ENCODE data around the gene NFS1.

Gene NFS1

GRCh38 chr20:35669681-35670080 is 29.5 kb downstream of the NFS1 start:
- DNase-seq (ENCODE audit: low read depth), result no peak

DNA sequence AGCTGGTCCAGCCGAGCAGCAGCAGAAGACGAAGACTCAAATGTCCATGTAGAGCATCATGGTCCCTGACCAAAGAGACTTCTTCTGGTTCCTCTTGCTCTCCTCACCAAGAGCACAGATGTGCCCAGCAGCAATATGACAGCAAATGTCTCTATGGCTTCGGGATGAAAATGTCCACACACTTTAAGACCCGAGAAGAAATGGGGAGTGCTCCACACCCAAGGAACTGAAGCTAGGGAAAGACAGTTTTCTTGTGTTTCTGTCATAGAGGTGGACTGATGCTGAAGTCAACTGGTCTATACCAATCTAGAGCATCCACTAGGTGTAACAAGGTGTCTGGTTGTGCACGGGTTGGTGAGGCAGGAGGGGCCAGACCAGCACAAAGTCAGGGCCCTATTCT is 29.9 kb downstream of the NFS1 start:
- no peak for DNase-seq (ENCODE audit: low read depth)

DNA sequence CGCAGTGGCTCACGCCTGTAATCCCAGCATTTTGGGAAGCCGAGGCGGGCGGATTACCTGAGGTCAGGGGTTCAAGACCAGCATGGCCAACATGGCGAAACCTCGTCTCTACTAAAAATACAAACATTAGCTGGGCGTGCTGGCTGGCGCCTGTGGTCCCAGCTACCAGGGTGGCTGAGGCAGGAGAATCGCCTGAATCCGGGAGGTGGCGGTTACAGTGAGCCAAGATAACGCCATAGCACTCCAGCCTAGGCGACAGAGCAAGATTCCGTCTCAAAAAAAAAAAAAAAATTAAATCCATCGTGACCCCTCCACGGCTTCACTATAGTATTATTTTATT is 33.2 kb downstream of the NFS1 start:
- no peak for DNase-seq (ENCODE audit: low read depth)

- DNase-seq (ENCODE audit: low read depth), result peak; percentile 89
These were observed 34.5 kb downstream of the NFS1 start, which contains the start of the genes CPNE1 and RBM12 for GRCh38 chr20:35664466-35665206. TSS of gene CPNE1 (minus strand) at chr20:35664900. CDS start at chr20:35632923, 31,977 bp downstream. TSS of gene RBM12 (minus strand) at chr20:35664900. CDS start at chr20:35655322, 9,578 bp downstream.

DNA sequence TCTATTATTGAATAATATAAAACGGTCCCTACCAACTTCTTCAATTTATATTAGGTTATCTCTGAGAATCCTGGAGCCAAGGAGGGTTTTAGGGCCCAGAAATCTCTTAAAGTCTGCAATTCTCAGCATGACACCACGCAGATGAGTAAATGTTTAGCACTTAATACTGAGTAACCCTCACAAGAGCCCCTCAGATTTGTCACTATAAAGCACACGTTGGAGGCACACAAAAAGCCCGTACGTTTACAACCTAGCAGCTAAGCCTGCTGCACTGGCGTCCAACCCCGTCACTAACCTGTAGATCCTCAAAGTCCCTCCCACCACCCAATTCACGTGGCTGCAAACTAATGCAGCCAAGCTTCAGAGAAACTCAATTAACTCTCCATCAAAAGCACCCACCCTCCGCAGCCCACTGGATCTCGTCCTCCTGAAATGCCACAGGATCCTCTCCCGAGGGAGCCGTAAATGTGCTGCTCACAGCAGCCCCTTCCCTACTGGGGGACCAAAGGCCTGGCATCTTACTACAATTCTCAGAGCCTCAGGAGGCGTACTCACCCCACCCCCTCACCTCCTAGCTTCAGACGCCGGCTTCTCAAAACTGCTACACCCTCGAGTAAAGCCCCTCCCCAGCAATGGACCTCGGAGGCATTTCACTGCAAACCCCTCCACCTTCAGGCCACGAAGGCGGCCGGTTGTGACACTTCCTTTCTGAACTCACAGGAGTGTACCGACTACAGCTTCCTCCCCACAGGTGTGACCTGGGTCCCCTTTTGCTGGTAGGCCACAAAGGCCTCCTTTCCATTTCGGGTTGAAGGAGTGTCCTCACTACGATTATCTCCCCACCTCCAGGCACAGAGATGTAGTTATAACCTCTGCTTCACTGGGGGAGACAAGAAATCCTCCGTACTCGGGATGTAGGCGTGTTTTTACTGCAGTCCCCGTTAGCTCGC is 35.4 kb downstream of the NFS1 start:
- peak; percentile 57 for DNase-seq (ENCODE audit: low read depth)

GRCh38 chr20:35662551-35662950 is 36.6 kb downstream of the NFS1 start:
- no peak for DNase-seq (ENCODE audit: low read depth)

DNA sequence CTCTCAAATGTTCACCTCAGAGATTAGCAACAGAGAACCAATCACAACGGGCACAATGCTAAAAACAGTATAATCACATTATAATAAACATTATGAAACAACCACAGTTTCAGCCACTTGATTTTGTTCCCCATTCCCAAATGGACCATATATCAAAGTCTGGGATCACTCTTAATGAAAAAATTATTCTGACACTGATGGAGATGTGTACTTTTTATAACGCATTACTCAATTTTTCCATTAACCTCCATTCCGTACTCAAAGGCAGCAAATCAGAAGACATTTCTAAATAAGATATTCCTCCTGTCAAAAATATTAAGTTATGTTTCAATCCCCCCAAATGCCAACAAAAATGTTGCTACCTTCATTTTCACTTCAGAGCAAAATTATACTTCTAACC is 37.2 kb downstream of the NFS1 start:
- DNase-seq (ENCODE audit: low read depth), result no peak

DNA sequence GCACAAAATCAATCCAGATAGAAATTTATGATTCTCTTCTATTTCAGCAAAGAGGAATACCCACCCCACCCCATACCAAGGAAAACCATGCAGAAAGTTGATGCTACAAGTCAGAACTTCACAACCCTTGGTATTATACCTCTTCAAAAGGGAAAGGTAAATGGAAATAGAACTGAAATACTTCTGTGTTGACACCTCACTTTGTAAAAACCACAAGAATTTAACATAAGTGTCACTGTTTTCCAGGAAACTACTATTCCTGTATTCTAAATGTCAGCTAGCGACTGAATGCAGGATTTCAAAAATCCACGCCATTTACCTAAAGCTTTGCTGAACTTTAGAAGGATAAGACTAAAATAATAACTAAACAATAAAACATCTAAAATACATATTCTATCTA is 38.1 kb downstream of the NFS1 start:
- no peak for DNase-seq (ENCODE audit: low read depth)

GRCh38 chr20:35660122-35660937 is 38.8 kb downstream of the NFS1 start:
- no peak for DNase-seq (ENCODE audit: low read depth)

- DNase-seq (ENCODE audit: low read depth), result no peak
These were observed 41.9 kb downstream of the NFS1 start for GRCh38 chr20:35657271-35657670.

DNA sequence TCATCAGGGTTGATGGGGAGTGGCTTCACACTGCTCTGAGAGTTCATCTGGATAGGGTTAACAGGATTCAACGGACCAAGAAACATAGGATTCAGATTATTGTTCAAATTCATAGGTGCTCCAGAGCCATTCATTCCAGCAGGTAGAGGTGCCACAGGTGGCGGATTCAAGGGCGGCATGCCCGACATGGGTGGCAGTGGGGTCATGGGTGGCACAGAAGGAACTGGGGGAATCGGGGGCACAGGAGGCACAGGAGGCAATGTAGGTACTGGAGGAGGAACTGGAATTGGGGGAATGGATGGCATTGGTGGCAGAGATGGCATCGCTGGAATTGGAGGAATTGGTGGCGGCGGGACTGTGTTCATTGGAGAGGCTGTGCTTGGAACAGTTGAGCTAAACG is 44.7 kb downstream of the NFS1 start:
- DNase-seq (ENCODE audit: low read depth), result no peak

DNA sequence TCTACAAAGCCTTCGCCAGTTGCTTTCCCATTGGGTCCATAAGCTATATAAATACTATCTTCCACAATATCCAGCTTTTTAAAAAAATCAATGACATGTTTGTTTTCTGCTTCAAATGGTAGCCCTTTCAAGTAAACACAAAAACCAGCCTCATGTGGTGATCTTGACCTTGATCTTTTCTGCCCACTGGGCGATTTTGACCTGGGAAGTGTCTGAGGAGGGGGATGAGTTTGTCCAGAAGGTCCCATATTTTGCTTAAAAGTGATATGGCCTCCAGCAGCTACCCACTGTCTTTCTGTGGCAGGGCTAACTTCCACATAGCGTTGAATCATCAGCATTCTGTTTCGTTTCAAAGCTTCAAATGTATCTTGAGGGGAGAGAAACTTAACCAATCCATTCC is 45.3 kb downstream of the NFS1 start:
- DNase-seq (ENCODE audit: low read depth), result no peak

DNA sequence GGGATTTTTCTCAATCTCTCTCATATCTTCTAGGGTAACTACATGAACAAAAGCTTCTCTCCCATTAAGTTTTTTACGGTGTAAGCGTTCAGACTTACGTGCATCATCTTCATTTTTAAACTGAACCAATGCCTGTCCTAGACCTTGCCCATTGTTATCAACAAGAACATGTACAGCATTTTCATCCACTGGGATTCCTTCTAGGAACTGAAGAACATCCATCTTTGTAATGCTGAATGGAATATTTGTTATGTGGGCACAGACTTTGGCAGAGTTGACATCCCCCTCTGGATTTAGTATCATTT is 45.8 kb downstream of the NFS1 start:
- DNase-seq (ENCODE audit: low read depth), result no peak

- DNase-seq (ENCODE audit: low read depth), result no peak
These were observed 46.3 kb downstream of the NFS1 start for GRCh38 chr20:35652641-35653429.

DNA sequence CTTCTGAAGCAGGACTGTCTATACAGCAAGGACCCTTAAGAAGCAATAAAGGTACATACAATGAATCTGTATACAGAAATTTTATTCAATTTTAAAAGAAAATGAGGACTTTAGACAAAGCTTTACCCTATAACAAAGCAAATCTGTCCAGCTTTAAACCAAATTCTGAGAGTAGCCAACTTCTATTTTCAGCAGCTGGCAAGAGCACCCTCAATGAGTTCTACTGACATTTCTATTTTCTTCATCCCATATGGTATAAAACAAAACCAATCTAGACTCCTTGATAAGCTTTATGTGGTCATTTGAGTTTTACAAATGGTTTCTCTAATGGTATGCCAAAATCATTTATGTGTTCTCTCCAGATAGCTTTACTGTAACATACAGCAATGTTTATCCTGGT is 47.2 kb downstream of the NFS1 start:
- no peak for DNase-seq (ENCODE audit: low read depth)

GRCh38 chr20:35650632-35651031 is 48.5 kb downstream of the NFS1 start:
- no peak for DNase-seq (ENCODE audit: low read depth)

DNA sequence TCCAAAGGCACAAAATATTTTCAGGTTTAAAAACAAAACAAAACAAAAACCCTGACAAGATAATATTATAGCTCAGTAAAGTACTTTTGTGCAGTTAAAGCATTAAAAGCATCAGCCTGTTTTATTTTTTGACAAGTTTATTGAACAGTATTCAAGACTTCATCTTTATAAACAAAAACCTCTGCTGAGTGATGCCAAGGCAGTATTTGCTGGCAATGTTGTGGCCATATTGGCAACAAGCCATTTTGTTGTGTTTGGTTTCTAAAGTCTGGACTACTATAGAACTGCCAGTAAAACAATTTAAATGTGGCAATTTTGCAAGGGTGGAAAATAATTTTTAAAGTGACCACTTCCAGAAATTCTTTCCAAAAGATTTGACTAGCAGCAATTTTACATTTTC is 50.3 kb downstream of the NFS1 start:
- DNase-seq (ENCODE audit: low read depth), result no peak

DNA sequence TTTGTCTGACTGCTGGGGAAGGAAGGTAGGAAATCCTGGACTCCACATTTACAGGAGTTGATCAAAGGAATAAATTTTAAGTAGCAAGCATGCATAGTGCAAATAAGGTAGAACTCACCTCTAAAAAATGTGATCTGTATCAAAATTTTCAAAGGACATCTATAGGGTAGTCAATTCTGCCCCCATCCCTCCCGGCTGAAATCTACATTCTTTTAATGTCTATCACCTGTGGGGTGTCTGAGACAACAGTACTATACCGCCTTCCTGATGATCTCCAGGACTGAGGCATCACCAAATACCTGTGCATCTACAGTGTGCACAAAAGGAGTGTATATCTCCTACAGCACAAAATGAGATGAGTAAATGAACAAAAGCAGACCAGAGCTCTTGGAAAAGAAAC is 54.3 kb downstream of the NFS1 start:
- no peak for DNase-seq (ENCODE audit: low read depth)

DNA sequence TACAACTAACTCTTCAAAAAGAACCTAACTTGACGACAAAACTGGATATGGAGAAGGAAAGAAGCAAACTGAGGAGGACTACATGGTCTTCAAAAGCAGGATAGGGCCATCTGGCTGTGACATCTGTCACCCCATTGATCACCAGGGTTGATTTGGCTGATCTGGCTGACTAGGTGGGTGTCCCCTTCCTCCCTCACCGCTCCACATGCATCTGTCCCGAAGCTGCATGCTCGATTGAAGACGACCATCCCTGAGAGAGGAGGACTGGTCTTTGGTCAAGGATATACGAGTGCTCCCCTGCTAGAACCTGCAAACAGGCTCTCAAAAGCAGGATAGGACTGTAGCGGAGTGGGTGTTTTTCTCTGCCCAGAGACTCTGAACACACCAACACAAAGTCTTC is 56.1 kb downstream of the NFS1 start:
- DNase-seq (ENCODE audit: low read depth), result no peak

DNA sequence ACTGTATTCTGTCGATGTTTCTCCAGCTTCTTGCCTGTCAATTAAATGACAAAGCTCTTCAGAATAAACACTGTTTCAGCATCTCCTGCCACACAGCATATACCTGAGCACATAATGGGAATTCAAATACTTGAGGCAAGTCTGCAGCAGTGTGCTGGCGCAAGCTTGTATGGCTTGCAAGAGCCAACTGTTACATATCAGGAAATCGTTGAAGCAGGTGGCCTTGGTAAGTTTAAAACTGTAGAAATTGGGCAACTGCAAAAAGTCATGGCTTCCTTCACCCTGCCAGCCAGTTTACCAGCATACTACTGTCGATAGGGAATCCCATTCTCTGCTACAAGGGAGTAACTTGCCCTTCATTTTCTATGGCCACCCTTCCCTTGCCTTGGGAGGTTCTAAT is 57.4 kb downstream of the NFS1 start:
- DNase-seq (ENCODE audit: low read depth), result no peak

DNA sequence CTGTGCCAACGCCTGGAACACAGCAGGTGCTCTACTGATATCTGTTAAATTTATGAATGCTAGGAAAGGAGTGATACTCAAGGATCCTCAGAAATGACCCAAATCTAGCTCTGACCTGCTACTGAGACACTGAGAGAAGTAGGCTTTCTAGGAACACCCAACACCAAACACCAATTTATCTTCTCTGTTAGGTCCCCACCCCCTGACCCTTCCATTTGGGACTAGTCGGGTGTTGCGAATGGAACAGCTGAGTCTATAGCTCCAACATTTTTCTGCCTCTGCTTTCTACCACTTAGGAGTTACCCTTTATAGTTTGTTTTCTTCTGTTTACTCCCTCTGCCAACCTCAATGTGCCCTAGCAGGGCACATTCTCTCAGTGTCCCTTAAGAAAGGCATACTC is 58.4 kb downstream of the NFS1 start:
- no peak for DNase-seq (ENCODE audit: low read depth)

DNA sequence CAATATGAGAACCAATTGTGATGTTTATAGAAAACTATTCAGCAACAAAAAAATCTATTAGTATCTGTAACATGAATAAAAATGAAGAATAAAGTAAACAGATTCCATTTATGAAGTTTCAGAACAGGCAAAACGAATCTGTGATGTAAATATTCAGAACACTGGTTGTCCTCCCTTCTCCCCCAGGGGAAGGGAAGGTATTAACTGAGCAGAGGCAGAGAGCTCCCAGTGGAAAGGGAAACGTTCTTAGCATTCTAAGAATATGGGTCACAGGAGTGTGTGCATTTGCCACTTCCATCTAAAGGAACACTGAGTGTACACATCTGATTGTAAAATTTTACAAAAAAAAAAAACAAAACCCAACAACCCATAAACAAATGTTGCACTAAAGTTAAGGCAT is 60.4 kb downstream of the NFS1 start:
- DNase-seq (ENCODE audit: low read depth), result no peak

Data from activated gamma-delta T cell treated with anti-CD3 and anti-CD28 coated beads, Interleukin-2, amount 50 U/mL, for 16 hours (primary cell).